Measurements from ENCODE around the gene RPGRIP1L.
A peak's percentile ranks its signal among the peaks of the same experiment; 100 is the strongest.

The RPGRIP1L gene

DNA sequence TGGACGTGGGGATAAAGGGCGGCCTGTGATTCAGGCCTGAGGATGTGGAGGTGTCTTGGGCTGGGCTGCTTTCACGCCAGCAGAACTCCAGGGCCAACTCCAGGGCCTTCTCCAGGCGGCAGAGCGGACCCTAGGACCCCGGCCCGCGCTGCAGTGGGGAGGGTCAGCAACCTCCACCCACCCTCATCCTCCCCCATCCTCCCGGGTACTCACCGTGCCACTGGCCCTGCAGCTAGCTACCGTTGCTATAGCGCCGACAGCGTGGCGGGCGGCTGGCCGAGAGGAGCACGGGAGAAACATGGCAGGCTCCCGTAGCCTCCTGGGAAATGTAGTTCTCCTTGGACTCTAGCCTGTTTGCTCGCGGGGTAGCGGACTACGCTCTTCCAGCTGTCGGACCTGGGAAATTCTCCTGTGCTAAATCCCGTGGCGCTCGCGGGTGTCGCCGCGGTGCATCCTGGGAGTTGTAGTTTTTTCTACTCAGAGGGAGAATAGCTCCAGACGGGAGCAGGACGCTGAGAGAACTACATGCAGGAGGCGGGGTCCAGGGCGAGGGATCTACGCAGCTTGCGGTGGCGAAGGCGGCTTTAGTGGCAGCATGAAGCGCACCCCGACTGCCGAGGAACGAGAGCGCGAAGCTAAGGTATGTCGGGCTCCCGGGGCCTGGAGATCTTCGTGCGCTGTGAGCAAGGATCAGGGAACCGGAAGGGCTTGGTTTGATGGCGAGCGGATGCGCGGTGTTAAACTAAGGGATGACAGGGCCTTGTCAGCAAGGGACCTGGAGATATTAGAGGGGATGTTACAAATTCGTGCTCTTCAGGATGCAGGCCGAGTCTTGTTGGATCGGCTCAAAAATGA is at the start of gene RPGRIP1L, which contains the start of gene FTO:
Gene RPGRIP1L (minus strand): TSS at position 270 of the 855 bp plus-strand sequence. CDS start 3,136 bp downstream, outside the sequence.
Gene FTO (plus strand): TSS at position 567 of the 855 bp plus-strand sequence.
- DNase-seq (ENCODE audit: low spot score): peak; percentile 97

DNA sequence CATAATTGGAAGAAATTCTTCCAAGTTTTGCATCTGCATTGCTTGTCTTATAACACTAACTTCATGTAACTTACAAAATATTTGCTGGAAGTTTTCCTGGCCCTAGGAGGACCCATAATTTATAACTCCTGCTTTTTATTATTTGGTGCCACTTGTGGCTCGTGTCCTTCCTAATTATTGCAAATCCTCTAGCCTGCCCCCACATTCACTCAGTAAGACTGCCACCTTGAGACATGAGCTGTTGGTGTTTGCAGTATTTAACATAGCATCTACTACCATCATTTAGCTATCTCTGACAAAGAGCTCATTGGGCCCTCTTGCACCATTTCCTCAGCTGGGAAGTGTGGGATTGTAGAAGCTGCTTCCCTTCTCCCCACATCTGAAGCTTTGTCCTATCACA is 49.8 kb upstream of the RPGRIP1L start:
- DNase-seq (ENCODE audit: low spot score): no peak

DNA sequence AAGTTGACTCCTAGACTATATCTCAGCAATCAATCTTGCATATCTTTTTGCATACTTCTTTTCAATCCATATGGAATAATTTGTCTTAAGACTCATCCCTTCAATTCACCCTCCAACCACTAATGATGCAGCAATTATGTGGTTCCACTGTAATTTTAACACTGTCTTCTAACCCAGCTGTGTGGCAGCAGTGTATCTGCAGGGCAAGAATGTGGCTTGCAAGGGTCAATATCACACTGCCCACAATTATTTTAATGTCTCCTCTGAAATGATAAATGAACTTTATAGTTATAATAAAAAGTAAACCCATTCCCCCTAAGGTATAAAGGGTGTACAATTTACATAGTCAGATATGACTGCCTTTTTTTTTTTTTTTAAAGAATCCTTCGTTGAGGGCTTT is 48.9 kb upstream of the RPGRIP1L start:
- no peak for DNase-seq (ENCODE audit: low spot score)

DNA sequence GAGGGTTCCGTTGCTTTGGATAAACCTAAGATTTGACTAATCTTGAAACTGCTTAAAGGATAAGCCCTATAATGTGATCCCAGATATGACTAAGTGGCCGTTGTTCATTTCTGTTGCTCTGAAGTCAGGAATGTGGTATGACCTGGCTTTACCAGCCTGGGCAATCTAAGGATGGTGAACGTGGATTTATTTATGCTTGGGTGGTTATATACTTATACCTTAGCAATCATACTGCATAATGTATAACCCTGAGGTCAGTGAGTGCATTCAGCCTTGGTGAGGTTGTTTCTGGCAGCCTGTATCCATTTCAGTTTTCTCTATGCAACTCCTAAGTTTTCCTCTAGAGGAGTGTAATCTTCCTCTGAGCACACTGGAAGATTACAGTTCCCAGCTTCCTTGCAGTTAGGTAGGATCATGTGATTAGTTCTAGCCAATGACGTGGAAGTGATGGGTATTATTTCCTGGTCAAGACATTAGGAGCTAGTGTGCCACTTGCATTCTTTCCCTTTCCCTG is 42.2 kb upstream of the RPGRIP1L start:
- DNase-seq (ENCODE audit: low spot score): no peak

DNA sequence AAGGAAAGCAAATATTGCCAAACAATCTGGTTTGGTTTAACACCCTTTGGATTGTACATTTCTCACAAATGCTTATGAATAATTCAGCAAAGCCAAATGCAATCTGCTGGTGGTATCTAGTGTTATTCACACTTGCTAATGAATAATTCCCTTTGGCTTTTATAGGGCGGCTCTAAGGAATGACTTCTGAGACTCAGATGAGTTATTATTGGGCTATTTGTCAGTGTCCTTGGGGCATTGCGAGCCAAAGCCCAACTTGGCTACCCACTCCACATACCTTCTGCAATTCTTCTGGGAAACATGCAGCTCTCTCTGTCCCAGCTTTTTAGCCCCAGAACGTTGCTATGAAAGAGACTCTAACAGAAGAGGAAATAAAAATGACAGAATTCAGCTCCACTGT is 41.4 kb upstream of the RPGRIP1L start:
- no peak for DNase-seq (ENCODE audit: low spot score)

DNA sequence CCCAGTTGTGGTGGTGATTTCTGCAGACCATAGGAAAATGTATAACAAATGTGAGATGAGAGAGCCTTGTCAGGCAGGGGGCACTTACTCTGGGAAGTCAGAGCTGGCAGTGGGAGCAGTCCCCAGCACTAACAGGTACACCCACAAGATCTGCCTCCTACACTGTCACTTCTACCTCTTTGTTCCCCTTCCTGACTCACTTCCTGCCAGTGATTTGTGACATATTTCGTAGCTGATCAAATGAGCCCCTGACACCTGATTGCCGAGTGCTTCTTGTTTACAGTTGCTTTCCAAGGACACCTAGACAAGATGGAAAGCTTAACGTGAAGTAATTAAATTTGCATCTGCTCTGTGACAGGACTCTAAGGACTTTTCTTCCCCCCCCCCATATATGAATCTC is 40.8 kb upstream of the RPGRIP1L start:
- DNase-seq (ENCODE audit: low spot score): peak; percentile 33

DNA sequence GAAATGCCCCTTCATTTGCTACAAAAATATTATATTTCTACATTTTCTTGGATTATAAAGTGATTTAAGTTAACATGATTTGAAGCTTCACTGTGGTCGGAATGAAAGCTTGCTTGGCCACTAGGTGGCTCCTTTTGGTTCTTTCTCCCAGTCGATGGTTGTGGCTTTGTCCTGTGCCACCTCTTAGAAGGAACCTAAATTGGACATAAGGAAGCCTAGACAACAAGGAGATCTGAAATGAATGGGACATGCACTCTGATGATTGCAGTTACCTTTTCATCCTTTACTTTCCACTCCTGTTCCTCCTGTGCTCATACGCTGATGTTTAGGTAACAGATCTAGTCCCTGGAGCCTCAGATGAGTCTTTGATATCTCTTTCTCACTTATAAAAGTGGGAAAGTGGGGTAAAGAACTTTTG is 39.5 kb upstream of the RPGRIP1L start:
- peak; percentile 2 for DNase-seq (ENCODE audit: low spot score)

DNA sequence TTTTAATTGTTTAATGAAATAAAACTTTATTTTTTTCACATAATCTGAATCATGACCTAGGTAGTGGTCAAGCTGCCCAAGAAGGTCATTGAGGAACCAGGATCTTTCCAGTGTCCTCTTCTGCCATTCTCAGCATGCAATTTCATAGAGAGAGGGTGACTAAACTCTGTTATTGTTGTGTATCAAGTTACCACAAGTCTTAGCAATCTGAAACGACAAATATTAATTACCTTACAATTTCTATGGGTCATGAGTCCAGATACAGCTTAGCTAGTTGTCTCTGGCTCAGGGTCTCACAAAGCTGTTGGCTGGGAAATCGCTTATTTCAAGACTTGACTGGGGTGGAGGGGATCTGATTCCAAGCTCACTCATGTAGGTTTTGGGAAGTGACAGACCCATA is 37.9 kb upstream of the RPGRIP1L start:
- DNase-seq (ENCODE audit: low spot score): no peak

DNA sequence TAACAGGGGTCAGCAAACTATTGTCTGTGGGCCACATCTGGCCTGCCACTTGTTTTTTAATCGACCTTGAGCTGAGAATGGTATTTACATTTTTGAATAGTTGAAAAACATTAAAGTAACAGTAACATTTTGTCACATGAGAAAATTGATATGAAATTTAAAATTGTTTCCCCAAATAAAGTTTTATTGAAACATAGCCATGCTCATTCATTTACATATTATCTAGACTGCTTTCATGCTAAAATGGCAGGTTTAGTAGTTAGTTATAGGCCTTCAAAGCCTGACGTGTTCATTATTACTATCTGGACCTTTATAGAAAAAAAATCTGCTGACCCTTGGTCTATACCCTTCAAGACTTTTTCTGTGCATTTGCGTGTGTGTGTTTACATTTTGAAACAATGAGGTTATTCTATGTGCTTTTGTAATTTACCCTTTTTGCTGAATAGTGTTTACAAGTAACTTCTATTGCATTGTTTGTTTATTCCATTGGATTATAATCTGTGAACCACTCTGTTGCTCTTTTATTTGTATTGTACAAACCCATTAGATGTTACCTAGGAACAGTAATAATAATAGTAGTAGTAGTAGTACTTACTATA is 37.4 kb upstream of the RPGRIP1L start:
- DNase-seq (ENCODE audit: low spot score): no peak

DNA sequence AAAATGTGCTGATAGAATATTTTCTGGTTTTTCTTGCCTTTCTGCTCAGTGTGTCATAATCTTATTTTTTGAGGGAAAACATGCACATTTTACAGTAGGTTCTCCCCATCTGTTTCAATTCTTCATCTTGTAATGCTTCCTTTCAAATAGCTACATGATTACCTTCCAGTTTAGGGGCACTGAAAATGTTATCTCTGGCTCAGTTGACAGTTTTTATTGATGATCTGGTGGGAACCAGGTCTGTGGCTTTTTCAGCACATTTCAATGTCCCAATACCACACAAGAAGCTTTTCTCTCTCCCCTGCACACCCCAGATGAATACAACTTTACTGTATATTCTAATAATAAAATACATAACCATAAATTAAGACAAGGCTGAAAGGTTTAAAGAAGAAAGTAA is 36.8 kb upstream of the RPGRIP1L start:
- DNase-seq (ENCODE audit: low spot score): no peak

DNA sequence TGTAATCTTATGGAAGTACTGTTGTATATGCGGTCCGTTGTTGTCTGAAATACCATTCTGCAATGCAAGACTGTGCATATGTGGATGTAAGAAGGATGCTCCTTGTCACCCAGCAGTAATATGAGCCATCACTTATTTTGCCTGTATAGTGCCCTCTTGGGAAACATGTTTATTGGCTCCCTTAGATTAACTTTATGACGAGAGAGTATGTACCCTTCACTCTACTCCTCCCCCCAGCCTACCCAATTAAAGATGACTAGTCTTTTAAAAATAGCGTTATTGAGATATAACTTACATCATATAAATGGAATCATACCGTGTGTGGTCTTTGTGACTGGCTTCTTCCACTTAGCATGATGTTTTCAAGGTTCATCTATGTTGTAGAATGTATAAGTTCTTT is 33.9 kb upstream of the RPGRIP1L start:
- no peak for DNase-seq (ENCODE audit: low spot score)

DNA sequence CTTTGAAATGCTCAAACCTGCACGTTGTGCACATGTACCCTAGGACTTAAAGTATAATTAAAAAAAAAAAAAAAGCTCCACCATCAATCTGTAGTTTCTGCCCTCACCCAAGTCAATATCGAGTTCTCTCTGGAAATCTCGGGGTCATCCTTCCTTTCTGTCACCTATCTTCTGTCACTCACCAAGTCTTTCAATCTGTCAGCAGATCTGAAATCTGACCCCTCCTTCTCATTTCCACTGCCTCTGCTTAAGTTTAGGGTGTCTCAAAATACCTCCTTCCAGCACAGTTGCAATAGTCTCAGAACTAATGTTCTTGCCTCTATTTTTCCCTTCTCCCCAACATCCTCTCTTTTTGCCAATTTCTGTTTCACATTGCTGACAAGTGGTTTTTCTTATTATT is 32.6 kb upstream of the RPGRIP1L start:
- DNase-seq (ENCODE audit: low spot score): no peak

DNA sequence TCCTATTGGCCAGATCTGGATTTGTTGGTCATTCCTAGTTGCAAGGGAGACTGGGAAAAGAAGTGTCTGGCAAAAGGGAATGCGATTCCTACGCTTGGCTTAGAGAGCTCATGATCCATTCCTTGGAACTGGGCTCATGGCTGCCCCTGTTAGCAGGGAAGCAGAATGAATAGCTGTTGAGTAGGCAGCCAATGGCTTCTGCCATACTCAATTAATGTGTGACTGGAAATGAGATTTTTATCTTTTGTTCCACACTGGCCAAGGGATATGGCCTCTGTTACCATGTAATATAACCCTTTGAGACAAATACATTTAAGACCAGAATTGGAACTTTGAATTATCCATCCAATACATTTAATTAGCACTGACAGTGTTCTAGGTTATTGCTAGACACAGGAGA is 31.2 kb upstream of the RPGRIP1L start:
- DNase-seq (ENCODE audit: low spot score): no peak

DNA sequence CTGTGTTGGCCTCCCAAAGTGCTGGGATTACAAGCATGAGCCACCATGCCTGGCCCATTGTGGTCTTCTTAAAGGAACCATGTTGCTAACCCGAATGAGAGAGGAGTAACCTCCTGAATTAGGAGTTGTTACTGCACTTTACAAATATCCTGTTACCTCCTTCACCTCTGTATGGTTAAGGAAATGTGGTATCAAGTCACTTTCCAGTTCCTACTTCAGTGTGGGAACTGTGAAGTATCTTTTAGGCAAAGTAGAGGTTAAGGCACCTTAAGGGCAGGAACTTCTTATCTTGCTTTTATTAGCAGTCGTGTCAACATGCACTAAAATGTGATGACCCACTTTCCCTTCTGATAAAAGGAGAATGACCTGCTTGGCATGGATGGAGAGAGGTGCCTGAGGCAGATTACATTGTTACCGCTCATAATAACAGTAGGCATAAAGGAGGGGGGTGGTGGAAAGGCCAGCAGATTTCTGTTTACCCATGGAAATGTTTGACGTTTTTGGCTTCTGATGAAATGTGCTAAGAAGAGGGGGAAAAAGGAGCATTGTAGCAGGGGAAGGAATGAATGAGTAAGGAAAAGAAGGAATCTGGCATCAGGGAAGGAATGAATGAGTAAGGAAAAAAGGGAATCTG is 28.8 kb upstream of the RPGRIP1L start:
- no peak for DNase-seq (ENCODE audit: low spot score)

DNA sequence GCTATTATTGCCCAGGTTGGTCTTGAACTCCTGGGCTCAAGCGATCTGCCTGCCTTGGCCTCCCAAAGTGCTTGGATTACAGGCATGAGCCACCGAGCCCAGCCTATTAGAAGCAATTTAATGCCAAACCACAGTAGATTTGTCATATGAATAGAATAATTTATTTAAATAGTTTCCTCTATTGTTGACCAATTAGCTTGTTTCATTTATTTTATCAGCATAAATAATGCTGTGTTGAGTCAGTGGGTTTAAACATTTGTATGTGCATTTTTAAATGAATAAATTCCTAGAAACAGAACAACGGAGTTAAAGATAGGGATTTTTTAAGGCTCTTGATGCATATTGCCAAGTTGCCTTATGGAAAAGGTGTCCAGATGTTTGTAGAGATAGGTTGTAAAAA is 27.0 kb upstream of the RPGRIP1L start:
- no peak for DNase-seq (ENCODE audit: low spot score)

DNA sequence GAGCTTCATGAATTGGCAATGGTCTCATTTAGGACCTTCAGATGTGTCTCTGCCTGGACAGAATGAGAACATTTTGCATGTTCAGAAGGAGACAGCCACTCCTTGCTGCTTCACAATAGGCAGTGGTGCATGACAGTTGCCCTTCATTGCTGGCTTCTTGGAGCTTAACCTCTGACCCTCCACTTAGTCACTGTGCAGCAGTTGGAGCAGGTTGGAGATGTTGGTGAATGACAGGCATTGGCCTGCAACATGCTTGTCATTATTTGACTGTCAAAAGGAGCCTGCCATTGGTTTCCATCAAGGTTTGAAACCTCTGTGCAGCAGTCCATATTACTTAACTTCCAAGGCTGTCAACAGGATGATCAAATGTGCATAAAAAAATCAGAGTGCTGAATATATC is 23.0 kb upstream of the RPGRIP1L start:
- DNase-seq (ENCODE audit: low spot score): no peak

DNA sequence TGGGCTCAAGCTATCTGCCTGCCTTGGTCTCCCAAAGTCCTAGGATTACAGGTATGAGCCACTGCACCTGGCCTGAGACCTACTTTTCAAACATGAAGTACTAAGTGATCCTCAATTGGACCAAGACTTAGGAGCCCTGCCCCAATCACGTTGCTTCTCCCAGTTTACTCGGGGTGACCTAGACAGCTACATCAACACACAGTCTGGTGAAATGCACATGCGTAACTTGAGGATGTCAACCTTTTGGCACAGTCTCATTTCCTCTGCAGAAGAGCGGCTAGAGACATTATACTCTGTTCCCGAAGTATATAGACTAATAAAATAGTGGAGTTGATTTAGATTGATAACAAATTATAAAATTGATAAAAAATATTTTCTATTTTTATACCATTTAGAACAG is 17.4 kb upstream of the RPGRIP1L start:
- DNase-seq (ENCODE audit: low spot score): no peak

DNA sequence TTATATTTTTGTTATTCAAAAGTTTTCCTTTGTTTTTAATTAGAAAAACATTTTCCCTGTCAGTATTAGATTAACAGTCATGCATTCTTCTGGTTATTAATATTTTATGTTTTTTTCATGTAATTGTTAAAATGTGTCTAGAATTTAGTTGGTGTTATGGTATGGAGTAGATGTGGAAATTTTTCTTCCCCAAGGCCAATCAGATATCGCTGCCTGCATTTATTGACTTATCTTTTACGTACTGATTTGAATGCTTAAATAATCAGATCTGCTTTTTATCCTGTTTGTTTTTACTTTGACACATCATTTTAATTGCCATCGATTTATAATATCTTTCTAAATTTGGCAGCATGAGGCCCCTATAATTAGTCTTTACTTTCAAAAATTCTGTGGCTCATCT is 13.9 kb upstream of the RPGRIP1L start:
- no peak for DNase-seq (ENCODE audit: low spot score)

DNA sequence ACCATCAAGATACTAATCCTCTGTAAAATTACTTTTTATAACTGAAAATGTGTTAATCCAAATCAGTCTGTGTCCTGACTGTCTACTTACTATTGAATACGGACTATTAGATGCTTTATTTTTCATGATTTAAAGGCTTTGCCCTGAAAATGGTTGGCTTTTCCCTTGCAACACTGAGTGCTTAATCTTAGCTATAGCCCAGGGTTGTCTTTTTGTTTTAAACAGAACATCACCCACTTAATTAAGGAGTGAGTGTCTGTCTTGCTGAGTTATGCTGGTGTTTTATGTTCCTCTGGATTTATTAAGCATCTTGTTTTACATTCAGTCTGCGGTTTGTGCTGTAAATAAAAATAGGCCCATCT is 11.3 kb upstream of the RPGRIP1L start:
- DNase-seq (ENCODE audit: low spot score): no peak

DNA sequence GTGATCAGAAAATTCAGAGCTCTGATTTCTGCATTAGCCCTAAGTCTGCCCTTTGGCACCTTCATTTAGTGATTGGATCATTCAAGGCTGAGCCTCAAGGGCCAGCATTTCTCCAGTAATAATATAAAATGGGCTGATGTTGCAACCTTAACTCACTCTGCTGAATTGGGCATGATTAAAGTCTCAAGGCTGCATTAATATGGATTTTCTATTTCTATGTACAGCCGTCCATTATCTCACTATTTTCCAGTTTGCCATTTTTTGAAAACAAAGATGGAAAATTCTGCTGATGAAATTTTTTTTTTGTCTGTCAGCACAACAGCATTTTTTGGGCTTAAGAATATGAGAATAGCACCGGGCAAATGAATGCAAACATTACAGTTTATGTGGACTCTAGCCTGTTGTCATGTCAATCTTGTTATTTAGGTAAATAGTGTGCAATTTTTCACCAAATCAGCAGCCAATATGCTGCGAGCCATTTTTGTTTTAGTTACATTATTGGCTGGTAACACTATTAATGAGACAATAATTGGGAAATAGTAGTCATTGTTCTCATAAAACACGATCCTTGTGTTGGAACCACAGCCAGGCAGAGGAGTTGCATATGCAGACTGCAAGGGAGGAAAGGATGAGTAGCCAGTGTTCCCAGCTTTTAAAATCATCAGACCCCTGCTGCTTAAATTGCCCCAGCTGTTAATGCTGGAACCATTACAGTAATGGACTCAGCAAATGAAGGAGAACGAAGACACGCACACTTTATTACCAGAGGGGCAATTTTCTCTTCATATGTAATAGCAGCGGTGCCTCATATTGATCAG is 10.8 kb upstream of the RPGRIP1L start:
- DNase-seq (ENCODE audit: low spot score): no peak

DNA sequence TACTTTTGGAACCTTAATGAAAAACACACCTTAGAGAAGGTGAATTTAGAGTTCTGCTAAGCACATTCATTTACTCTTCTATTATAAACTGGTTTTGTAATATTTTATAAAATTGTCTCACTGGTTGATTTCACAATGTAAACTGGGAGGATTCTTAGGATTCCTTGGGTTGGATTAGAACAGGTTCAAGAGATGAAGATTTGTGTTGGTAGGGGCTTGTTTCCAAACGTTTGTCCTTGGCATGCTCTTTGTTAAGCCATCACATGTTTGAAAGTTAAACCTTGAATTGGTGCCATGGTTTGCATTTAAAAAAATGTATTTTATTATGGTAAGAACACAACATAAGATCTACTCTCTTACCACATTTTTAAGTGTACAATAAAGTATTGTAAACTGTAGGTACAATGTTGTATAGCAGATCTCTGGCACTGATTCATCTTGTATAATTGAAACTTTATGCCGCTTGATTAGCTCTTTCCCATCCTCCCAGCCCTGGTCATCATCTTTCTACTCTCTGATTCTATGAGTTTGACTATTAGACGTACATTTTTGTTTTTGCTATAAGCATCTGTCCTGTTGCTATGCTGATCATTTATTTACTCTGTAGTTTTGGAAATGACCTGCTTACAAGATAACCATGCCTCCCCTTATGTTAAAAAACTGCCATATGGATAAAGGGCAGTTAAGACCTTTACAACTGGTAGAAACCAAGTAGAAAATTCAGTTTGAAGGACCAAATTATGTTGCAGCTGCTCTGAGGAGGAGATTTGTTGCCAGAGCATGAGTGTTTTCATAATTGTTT is 9.9 kb upstream of the RPGRIP1L start:
- DNase-seq (ENCODE audit: low spot score): no peak

Measured in CD4-positive, alpha-beta T cell treated with Interleukin-6 at 100 ng/mL for 8 hours (primary cell).